Retina (tissue), 1 donor: Measurements from ENCODE around the gene GIT2.
A peak's percentile ranks its signal among the peaks of the same experiment; 100 is the strongest.
"Not testable (repeated sequence)": the region's sequence is repeated elsewhere in the genome, so short reads cannot be mapped to it uniquely, and the experiment has no call there.

Source experiments
- DNase-seq: peaks from one replicate; pipeline ENCODE4 v3.0.0-alpha.2; 2016

GIT2 gene

DNA sequence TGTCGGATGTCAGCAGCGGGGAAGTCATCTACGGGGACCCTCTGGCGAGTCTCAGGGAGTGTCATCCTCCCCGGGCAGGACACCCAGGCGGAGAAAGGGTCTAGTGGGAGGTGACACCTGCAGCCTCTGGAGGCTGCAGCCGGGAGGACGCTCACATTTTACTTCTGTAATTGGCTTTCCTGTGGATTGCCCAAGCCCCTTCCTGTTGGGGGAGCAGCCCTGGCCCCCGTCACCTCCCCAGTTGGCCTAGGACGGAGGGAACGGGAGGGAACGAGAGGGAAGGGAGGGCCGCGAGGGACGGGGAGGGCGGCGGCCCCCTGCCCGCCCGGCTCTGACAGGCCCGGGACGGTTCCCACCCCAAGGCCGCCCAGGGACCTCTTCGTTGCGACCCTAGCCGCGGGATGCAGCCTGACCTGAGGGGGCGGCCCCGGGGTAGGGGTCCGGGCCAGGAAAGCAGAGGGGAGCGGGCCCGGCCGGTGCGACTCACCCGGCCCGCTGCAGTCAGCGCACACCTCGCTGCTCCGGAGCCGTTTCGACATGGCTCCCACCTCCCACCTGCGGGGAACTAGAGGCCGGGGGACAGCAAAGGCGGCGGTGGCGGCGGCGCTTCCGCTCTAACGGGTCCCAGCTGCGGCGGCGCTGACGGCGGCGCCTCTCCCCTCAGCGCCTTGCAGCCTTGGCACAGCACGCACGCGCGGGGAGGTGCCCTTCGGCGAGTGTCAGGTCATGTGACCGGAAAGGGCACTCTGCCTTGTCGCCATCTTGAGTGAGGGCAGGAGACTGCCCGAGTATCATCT lies at the start of gene GIT2:
GIT2 (minus strand) TSS at position 683 of the 797 bp plus-strand sequence; CDS start at position 539, 144 bp downstream.
- peak; percentile 92 for DNase-seq

DNA sequence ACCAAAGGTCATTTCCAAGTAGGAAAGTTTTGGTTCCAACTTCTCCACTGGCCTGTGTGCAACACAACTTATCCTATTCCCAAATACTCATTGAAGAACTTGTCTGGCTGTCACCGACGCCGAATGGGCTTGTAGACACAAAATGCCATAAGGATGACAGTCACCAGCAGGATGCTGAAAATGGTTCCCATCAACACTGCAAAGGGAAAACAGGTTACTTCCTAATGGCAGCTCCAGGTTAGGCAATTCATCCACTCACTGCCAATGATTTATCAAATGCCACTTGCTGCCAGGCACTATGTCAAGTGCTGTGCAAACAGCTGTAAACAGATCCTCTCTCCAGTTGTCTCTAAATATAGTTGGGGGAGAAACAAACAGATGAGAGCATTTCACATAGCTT lies 46.1 kb upstream of the GIT2 start:
- no peak for DNase-seq

DNA sequence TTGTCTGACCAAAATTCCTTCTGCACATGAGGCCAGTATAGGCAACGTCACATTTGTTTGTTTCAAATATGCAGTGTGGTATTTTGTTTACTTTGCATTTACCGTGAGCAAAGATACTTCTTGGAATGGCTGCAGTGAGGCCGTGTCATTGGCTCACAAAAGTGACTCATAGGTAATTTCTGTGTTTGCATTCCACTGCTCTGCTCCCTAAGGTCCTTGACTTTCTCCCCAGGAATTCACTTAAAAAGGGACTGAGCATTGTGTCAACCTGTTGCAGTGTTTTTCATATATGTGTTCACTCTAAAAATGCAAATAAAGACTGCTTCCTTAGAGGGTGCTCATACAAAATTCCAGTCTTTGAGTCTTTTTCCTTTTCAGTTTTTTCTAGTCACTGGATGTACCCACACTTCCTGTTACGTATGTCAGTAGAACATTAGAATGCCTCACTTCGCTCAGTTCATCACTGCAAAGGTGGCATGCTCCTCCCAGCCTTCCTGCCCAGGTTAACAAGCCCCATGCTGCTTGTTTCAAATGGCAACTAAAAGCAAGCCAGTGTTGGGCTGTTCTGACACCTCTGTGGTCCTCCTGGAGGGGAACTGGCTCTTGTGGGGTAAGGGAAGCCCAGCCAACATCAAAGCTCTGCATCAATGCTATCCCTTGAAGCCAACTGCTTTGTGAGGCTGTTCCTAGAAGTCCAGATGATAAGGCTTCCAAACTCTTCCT lies 43.1 kb upstream of the GIT2 start:
- no peak for DNase-seq

DNA sequence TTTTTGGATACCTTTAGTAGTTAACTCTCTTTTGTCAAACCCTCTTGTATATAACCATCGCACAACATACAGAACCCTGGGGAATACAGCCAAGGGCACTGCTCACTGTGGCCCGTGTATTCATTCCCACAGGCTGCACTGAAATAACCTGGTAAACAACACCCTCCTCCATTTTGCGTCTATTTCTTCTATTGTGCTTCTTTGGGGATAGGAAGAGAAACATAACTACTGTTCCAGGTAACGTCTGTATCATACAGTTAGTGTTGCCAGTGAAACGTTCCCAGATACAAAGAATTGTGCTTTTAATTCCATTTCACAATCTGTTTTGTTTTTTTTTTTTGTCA lies 42.5 kb upstream of the GIT2 start:
- DNase-seq = no peak

DNA sequence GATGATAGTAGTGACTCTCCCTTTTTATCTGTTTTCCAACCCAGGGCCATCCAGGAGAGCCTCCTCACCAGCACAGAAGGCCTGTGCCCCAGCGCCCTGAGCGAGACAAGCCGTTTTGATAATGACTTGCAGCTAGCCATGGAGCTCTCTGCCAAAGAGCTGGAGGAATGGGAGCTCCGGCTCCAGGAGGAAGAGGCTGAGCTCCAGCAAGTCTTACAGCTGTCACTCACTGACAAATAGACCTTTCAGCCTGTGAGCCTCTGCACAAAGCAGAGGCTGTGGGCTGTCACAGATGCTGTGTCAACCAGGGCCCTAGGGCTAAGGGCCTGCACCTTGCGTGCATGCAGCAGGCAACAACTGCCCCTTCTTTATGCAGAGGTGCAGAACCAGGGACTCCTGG lies 41.1 kb upstream of the GIT2 start:
- no peak for DNase-seq

DNA sequence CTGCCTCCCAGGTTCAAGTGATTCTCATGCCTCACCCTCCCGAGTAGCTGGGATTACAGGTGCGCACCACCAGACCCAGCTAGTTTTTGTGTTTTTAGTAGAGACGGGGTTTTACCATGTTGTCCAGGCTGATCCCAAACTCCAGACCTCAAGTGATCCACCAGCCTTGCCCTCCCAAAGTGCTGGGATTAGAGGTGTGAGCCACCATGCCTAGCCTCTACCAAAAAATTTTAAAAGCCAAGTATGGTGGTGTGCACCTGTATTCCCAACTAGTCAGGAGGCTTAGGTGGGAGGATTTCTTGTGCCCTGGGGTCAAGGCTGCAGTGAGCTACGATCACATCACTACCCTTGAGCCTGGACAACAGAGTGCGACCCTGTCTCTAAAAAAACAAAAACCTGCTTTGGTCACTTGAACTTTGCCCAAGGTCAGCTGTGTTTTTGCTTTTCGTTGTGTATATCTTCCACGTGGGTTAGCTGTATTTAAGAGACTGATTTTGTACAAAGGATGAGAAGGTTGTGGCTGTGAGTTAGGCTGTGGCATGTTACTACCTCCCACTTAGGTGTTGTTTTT lies 39.5 kb upstream of the GIT2 start:
- DNase-seq = no peak

DNA sequence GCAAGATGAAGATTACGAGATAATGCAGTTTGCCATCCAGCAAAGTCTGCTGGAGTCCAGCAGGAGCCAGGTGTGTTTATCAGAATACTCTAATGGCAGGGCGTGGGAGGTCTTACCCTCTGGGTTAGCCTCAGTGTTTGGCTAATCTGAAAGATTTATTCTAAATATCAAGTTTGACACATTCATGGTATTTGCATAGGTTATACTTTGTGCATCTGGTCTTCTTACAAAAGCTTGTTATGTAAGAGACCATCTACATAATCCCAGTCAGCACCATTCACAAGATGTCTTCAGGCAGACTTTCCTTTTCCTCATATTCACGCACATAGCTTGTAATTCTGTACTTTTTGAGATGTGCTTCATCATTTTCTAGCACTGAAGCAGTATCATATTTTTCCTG lies 37.7 kb upstream of the GIT2 start:
- DNase-seq = no peak

DNA sequence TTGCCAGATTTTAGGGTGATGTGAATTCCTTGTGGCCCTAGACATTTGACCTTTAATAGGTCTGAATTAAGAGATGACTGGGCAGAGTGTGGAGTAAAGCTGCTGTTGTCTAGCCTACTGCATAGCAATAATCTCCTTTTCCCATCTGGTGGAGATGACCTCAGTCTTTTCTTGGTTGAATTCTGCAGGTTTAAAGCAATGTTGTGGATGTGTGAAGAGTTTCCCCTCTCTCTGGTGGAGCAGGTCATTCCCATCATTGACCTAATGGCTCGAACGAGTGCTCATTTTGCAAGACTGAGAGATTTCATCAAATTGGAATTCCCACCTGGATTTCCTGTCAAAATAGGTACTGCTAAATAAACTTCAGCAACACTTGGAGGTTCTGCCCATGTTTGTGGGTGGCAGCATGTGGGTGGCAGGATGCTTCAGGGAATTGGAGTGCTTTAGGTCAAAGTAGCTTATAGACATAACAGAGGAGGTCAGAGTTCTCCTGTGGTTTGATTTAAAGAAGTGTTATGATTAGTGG lies 33.2 kb upstream of the GIT2 start:
- no peak for DNase-seq

DNA sequence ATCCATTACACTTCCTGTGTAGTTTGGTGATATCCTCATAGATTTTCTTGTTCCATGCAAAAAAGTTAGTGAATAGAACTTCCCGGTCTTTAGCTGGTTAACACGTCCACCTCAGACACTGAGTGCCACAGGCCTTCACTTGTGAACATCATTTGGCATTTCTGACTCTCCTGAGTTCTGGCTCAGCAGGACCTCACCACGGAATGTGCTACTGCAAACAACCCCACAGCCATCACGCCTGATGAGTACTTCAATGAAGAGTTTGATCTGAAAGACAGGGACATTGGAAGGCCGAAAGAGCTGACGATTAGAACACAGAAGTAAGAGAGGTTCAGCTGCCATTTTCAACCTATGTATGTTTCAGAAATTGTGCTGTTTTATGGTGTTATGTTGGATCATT lies 32.2 kb upstream of the GIT2 start:
- no peak for DNase-seq

DNA sequence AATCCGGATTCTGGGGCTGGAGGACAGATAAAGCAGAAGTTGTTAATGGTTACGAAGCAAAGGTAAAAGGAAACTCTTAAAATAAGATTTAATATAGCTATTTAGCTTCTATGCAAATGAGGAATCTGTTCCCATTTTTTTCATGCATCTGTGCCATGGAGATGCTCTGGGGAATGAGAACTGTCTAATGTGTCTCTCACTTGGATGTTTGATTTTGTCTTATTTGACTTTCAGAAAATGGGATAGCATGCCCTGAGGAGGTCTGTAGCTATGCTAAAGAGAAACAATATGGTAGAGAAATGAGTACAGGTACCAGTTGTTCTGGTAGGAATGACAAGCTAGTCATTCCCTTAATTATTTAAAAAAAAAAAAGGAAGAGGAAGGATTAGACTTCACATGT lies 27.9 kb upstream of the GIT2 start:
- DNase-seq = no peak

- DNase-seq = peak; percentile 24
Observed at GRCh38 chr12:110023059-110023980, 27.2 kb upstream of the GIT2 start.

GRCh38 chr12:110020956-110021355 lies 24.8 kb upstream of the GIT2 start:
- DNase-seq = no peak

DNA sequence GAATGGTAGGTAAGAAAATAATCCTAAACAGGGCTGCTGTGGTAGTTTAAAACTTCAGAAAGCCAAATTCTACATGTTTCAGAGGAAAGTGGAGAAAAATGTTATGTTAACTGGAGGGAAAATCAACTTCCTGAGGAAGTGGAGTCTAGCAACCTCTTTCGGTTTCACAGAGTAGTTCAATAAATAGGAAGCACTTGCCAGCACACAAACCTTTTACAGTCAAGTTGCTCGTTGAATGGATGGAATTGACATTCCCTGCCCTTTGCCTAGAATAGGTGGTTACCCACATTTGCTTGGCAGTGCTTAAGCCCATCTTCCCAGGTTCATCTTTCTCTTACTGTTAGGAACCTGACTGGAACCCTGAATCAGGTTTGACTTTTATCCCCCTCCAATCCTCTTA lies 19.0 kb upstream of the GIT2 start:
- no peak for DNase-seq

GRCh38 chr12:110012659-110013058 lies 16.5 kb upstream of the GIT2 start:
- no peak for DNase-seq

GRCh38 chr12:110012137-110012536 lies 16.0 kb upstream of the GIT2 start:
- no peak for DNase-seq

- no peak for DNase-seq
Observed at GRCh38 chr12:110010853-110011723, 14.9 kb upstream of the GIT2 start.

DNA sequence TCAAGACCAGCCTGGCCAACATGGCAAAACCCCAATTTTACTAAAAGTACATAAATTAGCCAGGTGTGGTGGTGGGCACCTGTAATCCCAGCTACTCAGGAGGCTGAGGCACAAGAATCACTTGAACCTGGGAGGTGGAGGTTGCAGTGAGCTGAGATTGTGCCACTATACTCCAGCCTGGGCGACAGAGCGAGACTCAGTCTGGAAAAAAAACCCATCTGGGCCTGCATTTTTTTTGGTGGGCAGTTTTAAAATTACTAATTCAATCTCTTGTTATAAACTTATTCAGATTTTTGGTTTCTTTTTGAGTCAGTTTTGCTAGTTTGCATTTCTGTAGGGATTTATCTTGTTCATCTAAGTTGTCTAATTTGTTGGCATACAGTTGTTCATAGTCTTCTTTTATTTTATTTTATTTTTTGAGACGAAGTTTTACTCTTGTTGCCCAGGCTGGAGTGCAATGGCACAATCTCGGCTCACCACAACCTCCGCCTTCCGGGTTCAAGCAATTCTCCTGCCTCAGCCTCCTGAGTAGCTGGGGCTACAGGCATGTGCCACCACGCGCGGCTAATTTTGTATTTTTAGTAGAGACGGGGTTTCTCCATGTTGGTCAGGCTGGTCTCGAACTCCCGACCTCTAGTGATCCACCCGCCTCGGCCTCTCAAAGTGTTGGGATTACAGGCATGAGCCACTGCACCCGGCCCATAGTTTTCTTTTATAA lies 12.7 kb upstream of the GIT2 start:
- not testable (repeated sequence) for DNase-seq

GRCh38 chr12:110007881-110008280 lies 11.7 kb upstream of the GIT2 start:
- DNase-seq = no peak

DNA sequence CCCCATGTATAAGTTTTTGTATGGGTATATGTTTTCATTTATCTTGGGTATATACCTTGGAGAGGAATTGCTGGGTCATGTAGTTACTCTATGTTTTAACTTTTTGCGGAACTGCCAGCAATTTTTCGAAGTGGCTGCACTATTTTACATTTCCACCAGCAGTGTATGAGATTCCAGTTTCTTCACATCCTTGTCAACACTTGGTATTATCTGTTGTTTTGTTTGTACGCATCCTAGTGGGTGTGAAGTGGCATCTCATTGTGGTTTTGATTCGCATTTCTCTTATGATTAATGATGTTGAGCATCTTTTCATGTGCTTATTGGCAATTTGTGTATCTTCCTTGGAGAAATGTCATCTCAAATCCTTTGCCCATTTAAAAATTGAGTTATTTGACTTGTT lies 9.9 kb upstream of the GIT2 start:
- no peak for DNase-seq

DNA sequence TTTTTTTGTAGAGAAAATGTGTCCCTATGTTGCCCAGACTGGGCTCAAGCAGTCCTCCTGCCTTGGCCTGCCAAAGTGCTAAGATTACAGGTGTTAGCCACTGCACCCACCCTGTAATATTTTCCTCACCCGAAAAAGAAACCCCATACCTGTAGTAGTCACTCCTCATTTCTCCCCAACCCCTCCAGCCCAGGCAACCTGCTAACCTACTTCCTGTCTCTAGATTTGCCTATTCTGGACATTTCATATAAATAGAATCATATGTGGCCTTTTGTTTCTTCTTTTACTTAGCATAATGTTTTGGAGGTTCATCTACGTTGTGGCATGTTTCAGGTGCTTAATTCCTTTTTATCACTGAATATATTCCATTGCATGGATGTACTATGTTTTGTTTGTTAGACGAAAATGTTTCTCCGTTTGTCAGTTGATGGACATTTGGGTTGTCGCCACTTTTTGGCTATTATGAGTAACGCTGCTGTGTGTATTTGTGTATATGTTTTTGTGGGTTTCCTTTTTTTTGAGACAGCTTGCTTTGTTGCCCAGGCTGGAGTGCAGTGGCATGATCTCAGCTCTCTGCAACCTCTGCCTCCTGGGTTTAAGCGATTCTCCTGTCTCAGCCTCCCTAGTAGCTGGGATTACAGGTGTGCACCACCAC lies 9.3 kb upstream of the GIT2 start:
- no peak for DNase-seq

DNA sequence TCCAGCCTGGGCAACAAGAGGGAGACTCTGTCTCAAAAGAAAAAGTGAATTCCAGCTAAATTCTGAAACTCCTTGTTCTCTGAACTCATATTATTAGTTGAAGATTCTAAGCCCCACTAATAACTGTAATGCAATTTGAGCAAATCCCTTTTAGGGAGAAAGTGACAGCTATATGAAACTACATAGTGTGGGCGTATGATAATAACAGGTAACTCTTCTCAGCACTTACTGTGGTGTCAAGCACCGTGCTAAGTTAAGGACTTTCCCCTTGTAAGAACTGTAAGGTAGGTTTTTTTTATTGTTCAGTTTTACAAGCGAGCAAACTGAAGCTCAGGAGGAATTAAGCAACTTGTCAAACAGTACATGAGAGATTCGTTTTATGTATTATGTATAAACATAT lies 8.4 kb upstream of the GIT2 start:
- no peak for DNase-seq
